Measurements from ENCODE around the gene CPEB4.

Gene CPEB4

DNA sequence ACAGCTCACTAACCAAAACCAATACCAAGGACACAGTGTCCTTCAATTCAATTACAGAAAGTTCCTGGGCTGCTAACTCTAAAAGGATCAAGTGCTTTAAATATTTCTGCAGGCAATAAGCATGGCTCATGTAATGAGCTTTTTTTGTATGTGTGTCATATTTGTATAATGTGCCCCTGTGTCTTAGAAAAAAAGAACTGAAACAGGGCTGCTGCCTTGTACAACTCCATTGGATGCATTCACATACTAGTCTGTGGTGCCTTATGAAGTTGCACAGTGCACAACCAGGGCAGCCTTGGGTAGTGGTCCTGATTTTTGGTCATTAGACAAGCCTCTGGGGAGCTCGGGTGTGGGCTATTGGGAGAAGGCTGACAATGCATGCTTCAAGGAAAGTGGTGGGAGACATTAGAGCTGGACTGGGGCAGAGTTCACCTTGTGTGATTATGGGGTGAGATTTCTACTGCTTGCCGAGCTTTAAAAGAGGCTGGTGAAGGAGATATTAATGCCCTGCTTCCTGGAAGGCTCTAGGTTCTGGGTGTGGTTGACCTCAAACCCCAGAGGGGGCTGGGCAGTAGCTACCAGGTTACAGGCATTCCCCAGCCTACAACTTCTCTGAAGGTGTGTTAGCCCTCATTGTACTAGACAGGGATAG lies 3.6 kb upstream of the CPEB4 start:
- FAIRE-seq (no peak), DNase-seq (ENCODE audit: low spot score) (no peak)

DNA sequence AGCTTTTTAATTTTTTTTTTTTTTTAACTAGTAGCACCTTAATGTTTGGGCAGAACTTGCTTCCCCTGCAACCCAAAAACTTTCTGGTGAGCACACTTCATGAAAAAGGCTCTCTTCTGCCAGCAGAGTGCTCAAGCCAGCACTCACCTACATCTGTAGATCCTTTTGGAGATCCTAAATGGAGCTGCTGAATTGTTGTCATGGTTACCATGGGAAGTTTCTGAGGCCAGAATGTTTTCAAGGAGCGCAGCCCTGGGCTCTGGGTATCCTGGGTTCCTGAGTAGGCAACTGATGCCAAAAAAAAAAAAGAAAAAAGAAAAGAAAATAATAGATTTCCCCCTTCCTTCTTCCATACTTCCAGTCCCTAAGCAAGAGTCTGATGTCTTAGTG lies 3.1 kb upstream of the CPEB4 start:
- FAIRE-seq (no peak), DNase-seq (ENCODE audit: low spot score) (no peak)

DNA sequence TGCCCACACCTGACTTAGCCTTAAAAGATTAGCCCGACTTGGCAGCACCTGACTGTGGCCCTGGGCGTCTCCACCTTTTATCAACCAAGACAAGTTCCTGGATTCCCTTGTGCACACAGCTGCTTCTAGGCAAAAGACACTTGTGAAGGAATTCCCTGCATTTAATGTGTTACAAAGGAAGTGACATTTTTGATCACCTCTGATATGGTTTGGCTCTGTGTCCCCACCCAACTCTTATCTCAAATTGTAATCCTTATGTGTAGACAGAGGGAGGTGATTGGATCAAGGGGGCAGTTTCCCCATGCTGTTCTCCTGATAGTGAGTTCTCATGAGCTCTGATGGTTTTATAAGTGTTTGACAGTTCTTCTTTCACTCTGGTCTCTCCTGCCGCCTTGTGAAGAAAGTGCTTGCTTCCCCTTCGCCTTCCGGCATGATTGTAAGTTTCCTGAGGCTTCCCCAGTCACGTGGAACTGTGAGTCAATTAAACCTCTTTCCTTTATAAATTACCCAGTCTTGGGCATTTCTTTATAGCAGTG lies 2.6 kb upstream of the CPEB4 start:
- FAIRE-seq (no peak), DNase-seq (ENCODE audit: low spot score) (no peak)

DNA sequence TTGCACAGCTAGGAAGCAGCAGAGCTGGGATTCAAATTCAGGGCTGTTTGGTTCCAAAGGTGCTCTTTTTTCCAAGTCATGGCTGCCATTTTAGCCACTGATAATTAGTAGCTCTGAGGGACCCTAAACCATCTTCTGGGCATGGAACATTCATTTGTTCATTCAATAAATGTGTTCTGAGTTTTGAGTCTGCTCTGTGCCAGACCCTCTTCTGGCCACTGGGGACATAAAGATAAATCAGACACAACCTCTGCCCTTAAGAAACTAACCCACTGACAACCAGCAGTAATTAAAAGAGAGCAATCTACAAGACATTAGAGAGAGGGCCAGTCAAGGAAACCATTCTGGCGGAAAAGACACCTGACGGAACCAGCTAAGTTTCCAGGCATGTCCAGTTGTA lies 2.0 kb upstream of the CPEB4 start:
- FAIRE-seq (no peak), DNase-seq (ENCODE audit: low spot score) (no peak)

DNA sequence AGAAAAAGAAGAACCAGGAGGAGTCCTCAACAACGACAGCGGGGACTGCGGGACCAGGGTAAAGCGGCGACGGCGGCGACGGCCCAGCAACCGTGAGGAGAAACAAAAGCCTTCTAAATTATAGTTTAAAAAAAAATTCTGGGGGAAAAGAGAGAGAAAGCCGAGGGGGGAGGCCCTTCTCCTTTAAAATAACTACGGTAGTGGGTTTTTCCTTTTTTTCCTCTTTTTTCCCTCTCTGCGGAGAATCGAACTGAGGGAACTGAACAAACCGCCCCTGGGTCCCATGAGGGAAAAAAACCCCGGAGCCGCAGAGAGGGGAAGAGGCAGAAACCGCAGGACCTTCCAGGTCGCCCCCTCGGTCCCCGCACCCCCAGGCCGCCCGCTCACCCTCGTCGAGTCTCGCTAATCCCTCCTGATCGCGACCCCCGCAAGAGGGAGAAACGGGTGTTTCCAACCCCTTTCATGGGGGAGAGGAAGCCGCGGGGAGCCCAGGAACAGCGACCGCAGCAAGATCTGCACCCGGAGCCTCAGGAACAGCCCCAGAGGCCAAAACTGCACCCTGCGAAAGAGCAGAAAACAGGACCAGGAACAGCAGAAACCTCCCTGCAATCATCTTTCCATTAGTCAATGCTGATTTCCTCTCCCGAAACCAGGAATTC lies 453 bp downstream of the CPEB4 start:
- FAIRE-seq: no peak
- DNase-seq (ENCODE audit: low spot score): no peak

DNA sequence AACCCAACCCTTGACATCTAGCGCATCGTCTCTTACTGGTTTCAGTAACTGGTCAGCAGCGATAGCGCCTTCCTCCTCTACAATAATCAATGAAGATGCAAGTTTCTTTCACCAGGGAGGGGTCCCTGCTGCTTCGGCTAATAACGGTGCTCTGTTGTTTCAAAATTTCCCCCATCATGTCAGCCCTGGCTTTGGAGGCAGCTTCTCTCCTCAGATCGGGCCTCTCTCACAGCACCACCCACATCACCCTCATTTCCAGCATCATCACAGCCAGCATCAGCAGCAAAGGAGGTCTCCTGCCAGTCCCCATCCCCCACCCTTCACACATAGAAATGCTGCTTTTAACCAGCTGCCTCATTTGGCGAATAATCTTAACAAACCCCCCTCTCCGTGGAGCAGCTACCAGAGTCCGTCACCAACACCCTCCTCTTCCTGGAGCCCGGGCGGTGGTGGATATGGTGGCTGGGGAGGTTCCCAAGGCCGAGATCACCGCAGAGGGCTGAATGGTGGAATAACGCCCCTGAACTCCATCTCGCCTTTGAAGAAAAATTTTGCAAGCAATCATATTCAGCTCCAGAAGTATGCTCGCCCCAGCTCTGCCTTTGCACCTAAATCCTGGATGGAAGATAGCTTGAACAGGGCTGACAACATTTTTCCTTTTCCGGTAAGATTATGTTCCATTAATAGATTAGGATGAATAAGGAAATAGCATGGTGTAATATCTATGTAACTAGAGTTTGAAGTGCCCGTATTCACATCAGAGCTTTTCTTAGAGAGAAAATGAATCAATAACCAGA lies 2.2 kb downstream of the CPEB4 start:
- FAIRE-seq (no peak), DNase-seq (ENCODE audit: low spot score) (no peak)

DNA sequence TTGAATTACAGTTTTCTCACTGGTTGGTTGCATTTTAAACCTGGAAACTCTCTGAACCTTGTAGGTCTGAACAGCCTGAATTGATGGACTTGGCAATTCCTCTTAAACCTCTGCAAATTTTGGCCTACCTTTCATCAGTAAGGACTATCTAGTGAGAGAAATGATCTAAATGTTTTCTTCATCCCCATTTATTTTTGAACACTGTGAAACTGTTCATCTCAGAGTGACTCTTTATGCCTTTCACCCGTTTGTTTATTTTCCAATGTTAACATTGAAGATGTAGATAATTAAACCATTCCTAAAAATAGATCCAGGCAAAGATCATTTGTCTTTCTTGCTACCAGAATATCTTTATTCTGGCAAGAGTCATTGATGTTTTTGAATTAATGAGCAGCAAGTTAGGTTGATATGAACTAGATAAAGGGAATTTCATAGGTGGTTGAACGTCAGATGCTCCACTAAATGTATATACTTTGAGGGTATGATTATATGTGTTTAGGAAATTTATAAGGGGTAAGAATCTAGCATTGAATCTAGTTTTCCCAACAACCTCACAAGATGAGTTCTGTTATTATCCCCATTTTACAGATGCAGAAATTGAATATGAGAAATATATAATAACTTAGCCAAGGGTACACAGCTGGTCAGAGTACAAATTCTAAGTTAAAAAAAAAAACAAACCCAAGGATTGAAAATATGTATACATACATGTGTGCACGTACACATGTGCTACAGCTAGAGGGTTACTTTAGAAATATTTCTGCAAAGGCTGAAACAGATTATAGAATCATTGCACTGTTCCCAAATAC lies 3.4 kb downstream of the CPEB4 start:
- DNase-seq (ENCODE audit: low spot score) (no peak), FAIRE-seq (no peak)

DNA sequence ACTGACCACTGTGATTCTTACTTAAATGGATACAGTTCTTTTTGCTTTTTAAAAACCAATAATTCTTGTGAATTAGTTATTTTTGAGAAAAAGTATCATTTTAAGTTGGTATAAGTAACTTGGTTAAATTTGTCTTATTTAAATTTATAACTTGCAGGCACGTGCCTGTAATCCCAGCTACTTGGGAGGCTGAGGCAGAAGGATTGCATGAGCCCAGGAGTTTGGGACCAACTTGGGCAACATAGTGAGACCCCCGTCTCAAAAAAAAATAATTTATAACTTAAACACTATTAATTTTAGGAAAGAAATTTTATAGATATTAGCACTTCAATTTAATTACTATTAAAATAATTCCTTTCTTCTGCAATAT lies 5.0 kb downstream of the CPEB4 start:
- no peak for FAIRE-seq

DNA sequence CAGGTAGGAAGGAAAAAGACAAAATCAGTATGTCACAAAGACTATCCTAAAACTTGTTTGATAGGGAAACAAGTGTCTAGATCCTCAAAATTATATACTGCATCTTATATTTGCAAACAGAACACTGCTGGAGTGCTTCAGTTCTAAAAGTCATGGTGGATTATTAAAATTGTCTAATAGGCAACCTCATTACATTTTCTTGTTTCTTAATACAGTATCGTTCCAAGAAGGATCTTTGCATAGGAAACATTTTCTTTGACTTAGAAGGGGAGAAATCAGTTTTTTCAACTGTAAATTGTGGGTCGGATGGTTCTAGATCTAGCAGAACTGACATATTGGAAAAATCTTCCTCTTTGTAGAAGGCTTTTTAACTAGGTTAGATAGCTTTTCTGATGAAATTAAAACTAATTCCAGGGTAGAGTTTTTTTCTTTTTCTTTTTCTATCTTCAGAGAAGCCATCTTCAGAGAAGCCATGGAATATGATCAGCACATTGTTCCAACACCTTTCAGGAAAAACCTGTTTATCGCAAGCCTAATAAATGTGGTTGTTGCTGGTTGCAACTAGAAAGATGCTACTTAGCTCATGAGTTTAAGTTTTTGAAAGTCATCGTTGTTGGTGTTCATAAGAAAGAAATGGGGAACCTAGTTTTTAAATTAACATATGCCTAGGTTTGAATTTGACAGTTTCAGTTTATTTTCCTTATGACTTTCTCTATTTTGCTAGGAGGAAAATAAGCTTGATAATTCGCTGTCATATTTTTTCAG lies 7.4 kb downstream of the CPEB4 start:
- FAIRE-seq (no peak), DNase-seq (ENCODE audit: low spot score) (no peak)

More for the DNA sequence above, 5.0 kb downstream of the CPEB4 start:
- DNase-seq (ENCODE audit: low spot score): no peak

DNA sequence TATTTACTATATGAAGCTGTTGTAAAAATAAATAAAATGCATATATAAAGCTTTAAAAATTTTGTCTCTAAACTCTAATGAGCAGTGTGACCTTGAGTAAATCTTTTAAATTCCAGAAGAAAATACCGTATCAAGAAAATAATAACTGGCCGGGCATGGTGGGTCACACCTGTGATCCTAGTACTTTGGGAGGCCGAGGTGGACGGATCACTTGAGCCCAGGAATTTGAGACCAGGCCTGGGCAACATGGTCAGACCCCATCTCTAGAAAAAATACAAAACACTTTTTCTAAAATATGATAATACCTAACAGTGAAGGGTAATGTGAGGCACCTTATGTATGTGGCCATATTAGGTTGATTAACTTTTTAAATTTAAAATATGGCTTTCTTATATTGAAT lies 8.5 kb downstream of the CPEB4 start:
- no peak for FAIRE-seq
- no peak for DNase-seq (ENCODE audit: low spot score)

DNA sequence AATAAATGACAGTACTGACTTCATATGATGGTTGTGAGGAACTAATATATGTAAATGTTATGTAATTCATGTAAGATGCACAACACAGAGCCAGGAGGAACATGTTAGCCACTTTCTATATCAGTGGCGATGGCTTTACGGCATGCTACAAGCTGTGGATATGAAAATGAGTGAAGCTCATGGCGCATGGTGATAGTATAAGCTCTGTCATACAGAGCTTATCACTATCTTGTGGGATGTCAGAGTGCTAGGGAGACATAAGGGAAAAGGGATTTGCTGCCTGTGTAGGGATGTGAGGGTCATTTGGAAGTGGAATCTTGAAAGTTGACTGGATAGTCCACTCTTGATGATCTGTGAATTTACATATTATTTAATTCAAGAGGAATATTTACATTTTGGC lies 13.6 kb downstream of the CPEB4 start:
- DNase-seq (ENCODE audit: low spot score) (no peak), FAIRE-seq (no peak)

DNA sequence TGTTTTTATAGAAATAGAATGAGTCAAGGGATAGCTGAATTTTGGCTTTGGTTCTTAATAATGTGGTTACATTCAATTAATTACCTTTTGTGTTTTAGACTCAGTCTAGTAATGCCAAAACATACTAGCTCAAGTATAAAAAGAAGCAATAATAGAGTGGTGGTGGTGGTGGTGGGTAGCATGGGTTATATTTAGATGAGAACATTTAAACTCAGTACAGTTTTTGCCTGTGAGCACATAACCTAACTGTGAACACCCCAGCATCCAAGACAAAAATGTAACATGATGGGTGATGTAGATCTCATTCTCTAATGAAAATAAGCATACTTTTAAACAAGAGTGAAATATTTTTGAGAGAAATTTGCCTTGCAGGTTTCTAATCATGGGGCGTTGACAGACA lies 14.2 kb downstream of the CPEB4 start:
- FAIRE-seq (no peak), DNase-seq (ENCODE audit: low spot score) (no peak)

DNA sequence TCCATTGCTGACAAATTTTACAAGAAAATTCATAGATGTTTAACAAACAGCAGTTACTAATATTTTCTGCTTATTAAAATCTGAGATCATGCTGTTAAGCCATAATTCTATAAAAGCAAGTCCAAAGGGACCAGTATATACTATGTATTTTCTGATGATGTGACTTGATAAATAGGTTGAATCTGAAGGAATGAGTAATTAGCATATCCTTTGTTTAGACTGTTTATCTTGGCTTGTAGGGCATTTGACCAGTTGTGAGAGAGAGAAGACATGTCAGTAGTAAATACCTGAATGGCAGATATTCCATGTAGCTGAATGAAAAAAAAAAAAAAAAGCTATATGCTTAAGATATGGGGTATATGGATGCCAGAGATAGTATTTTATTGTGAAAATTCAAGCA lies 14.6 kb downstream of the CPEB4 start:
- no peak for DNase-seq (ENCODE audit: low spot score)
- no peak for FAIRE-seq

DNA sequence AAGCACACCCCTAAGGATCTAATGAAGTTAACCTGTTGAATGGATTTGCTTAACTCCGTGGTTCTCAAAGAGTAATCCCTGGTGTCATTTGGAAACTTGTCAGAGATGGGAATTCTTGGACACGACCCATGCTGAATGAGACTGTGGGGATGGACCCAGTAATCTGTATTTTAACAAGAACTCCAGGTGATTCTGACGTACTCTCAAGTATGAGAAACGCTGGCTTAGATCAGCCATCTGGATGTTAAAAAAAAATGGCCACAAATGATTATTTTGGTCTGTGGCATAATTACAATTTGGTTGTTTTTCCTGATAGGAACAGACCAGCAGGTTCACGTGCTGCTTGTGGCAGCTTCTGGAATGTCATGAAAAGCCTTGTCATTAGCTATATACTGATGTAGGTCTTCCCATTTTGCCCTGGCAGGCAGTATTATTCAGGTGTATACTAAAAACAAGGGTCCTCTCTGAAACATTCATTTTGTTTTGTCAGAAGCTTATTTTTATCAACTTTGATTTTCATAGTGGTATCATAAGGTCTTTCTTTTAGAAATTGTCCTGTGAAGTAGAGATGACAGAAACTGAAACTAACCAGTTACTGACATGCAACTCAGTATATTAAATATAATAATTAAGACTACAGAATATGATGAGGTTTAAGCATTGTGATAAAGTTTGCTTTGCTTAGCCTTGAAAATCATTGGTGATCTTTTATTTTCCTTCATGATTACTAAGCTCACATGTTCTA lies 15.4 kb downstream of the CPEB4 start:
- FAIRE-seq (no peak), DNase-seq (ENCODE audit: low spot score) (no peak)

DNA sequence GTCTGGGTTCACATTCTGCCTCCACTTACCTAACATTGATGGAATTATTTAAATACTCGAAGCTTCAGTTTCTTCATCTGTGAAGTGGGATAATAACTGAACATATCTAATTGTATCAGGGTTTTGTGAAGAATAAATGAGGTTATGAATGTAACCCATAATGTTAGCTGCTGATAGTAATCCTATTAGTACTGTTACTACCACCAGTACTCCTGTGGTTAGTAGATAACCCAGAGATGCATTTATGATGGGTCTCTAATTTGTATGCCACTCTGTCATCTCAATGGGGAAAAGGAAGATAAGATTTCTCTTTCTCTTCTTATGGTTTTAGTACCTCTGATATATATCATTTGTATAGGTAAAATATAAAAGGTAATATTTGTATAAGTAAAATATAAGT lies 16.0 kb downstream of the CPEB4 start:
- FAIRE-seq: no peak
- DNase-seq (ENCODE audit: low spot score): no peak

DNA sequence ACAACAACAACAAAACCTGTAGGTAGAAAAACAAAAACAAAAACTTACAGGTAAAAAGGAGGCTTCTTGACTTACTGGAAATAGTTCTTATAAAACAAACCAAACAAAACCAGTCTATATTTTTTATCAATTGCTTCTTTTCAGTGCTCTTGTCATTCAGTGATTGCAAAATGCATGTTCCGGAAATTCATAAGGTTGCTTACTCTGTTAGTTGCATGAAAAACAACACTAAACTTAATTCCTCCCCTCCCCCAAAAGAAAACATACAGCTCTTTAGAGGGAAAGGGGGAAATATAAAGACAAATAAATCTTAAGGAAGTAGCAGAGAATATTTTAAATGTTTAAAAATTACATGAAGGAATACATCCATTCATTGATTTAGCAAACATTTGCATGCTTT lies 19.1 kb downstream of the CPEB4 start:
- no peak for DNase-seq (ENCODE audit: low spot score)
- no peak for FAIRE-seq

DNA sequence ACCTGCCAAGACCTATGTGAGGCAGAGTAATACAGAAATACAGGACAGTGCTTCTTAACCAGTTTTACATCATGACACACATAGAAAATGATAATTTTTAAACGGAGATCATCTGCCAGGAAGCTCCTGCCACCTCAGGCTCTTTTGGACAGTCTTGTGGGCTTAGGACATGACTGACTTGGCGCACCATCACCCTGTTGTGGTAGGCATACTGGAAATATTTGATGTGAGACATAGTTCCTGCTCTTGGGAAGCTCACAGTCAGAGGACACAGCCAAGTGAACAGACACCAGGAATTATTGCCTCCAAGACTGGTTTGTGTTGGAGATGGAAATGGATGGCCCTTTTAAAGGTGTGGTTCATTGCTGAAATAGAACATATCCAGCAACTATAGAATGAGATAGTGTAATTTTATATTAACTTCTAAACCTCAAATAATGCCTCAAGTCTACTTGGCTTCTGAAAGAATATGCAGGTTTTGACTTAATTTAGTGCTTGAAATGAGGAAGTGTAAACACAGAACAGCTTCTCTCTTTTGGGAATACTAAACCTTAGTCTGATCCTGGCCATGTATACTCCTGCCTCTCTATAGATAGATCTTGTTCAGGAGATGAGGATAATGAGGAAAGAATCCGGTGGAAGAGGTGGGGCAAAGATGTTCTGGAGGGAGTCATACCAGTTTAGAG lies 19.7 kb downstream of the CPEB4 start:
- DNase-seq (ENCODE audit: low spot score) (peak; percentile 35), FAIRE-seq (no peak)

DNA sequence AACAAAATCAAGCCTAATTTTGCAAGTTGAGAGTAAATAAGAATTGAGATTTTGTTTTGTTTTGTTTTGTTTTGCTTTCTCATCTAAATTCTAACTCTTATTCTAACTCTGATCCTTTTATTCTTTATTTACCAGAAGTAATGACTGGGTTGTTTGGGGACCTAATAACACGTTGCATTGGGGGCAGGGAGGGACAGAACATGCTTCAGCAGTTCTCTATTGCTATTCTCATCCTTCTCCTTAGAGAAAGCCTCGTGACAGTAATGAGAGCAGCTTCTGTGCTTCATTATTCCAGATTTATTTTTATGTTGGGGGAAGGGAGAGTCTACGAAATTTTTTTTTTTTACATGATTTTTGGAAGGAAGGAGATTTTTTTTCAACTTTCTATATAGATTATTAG lies 21.1 kb downstream of the CPEB4 start:
- DNase-seq (ENCODE audit: low spot score): no peak
- no peak for FAIRE-seq

DNA sequence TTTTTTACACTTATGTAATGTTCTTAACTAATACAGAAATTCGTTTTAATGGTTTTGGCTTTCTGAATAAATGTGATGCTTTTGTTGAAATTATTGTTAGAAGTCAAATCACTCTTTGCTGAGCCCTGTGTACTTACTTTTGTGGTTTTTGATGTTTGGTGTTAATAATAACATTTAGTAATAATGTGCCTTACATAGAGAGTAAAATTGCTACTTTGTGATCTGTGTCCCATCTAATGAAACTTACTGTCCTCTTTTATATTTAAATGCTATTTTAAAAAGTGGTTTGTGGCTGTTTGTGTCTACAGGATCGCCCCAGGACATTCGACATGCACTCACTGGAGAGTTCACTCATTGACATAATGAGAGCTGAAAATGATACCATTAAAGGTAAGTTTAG lies 22.1 kb downstream of the CPEB4 start:
- no peak for FAIRE-seq
- no peak for DNase-seq (ENCODE audit: low spot score)

DNA sequence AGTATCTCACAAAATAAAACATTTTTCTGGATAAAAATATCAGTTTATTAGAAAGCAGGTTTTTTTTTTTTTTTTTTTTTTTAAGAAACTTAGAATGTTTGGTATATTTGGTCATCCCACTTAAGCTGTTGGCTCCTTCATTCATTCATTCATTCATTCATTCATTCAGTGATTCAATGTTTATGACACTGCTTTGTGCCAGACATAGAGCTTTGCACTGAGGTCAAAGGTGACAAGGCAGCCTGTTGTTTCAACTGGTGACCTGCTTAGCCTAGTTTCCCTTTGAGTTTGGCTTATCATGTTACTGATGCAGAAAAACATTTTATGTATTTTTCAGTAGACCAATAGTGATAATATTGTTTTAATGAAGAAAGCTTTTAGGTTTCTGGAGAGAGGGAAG lies 23.5 kb downstream of the CPEB4 start:
- DNase-seq (ENCODE audit: low spot score) (no peak), FAIRE-seq (no peak)
